Naive thymus-derived CD8-positive, alpha-beta T cell (primary cell): ENCODE results near the gene SLC25A22. TPM values are rescaled to one million over a fixed set of nuclear protein-coding genes. Genes with fewer than 3 reads are reported as not detected.
A peak's percentile ranks its signal among the peaks of the same experiment; 100 is the strongest.

Experiments
- ATAC-seq, 2 donors: fragments of 150-1000 bp; cut with Tn5 transposase in 1 of 2; sonication (Bioruptor Pico), chemical (Tn5 transposase) in 1 of 2; 1 replicate in 1 of 2; 2 replicates in 1 of 2; pipeline ENCODE4 v1.10.0; 2021; ENCODE audit warnings: mild to moderate bottlenecking in 2 of 2, moderate library complexity in 2 of 2
- POLR2A ChIA-PET: fragments of 350-600 bp; sonication (Branson Sonifier 250); formaldehyde crosslinking; loops from one replicate; lab custom pipeline; 2021; ENCODE audit warnings: antibody characterized with exemption; lab: Charles Lee
- DNase-seq, 10 donors: peaks; one replicate each; pipeline versions ENCODE4 v3.0.0 to v3.0.0-alpha.2; 2020 to 2022
- H3K27ac Mint-ChIP-seq, 10 donors: one replicate each; pipeline ENCODE4 v1.8.0; 2020 to 2022; ENCODE audit warnings: mild to moderate bottlenecking in 10 of 10, mixed read lengths in 10 of 10, moderate library complexity in 4 of 10, inconsistent platforms in 1 of 10
- H3K27me3 Mint-ChIP-seq, 5 donors: one replicate each; pipeline ENCODE4 v1.8.0; 2021 to 2022; ENCODE audit warnings: mixed read lengths in 5 of 5
- H3K36me3 Mint-ChIP-seq, 3 donors: one replicate each; pipeline ENCODE4 v1.8.0; 2020 to 2022; ENCODE audit warnings: mixed read lengths in 3 of 3, mild to moderate bottlenecking in 2 of 3, inconsistent platforms in 1 of 3
- H3K4me1 Mint-ChIP-seq, 4 donors: one replicate each; pipeline ENCODE4 v1.8.0; 2021 to 2022; ENCODE audit warnings: mixed read lengths in 4 of 4
- H3K4me3 Mint-ChIP-seq, 10 donors: one replicate each; pipeline ENCODE4 v1.8.0; 2020 to 2022; ENCODE audit warnings: mild to moderate bottlenecking in 10 of 10, mixed read lengths in 10 of 10, moderate library complexity in 6 of 10, inconsistent platforms in 1 of 10
- H3K9me3 Mint-ChIP-seq, 9 donors: one replicate each; pipeline ENCODE4 v1.8.0; 2020 to 2022; ENCODE audit warnings: mixed read lengths in 9 of 9, mild to moderate bottlenecking in 3 of 9, inconsistent platforms in 1 of 9, moderate library complexity in 1 of 9
- polyA plus RNA-seq, 3 donors: library from polyadenylated mRNA; unstranded; fragments of 300-500 nt; fragmentation: Illumina TruSeq; gene quantifications; one replicate each; pipeline ENCODE4 v1.2.3, GENCODE V29; 2021
- total RNA-seq, 8 experiments: library from RNA in 2 of 8; stranded (reverse) in 2 of 8; gene quantifications; one replicate each; pipeline ENCODE4 v1.2.3 and lab custom pipeline; 2021 to 2026

Gene SLC25A22
- total and polyA plus RNA-seq, 5 experiments from 2014 or later = 6.4 to 19.2 (median 16.4) TPM

GRCh38 chr11:799641-800316 lies 1.7 kb upstream of the SLC25A22 start:
- ATAC-seq = no peak

GRCh38 chr11:797296-798092 lies 587 bp downstream of the SLC25A22 start:
- peak overlapping the region; percentile 84 to 97 (median 90) for H3K4me3 Mint-ChIP-seq
- H3K27me3 Mint-ChIP-seq = no peaks in the 10 kb centered on the region
- no peaks in the 10 kb centered on the region for H3K9me3 Mint-ChIP-seq
- H3K27ac Mint-ChIP-seq = peak overlapping the region; percentile 82 to 98 (median 94)
- POLR2A ChIA-PET = interaction anchor here (0.5 to 3.2 kb wide), 12 partner anchors 9 to 261 kb away, joined by 3 to 29 read pairs (median 8); partner anchors contain the start of genes DEAF1, GATD1, HRAS and LRRC56
- ATAC-seq = peak; percentile 63 to 69
- DNase-seq = peak; percentile 62 to 92 (median 82)
- H3K36me3 Mint-ChIP-seq = peaks cover 0 to 9% (median 0%) of the 10 kb centered on the region in 3 donors
- peaks cover 4 to 29% (median 19%) of the 10 kb centered on the region in 4 donors for H3K4me1 Mint-ChIP-seq

More at GRCh38 chr11:799641-800316, 1.7 kb upstream of the SLC25A22 start:
- no peak for DNase-seq
- Mint-ChIP-seq H3K4me3 (peak overlapping the region in 1 of 10 donors; percentile 48), H3K9me3 (no peaks in the 10 kb centered on the region), H3K27me3 (no peaks in the 10 kb centered on the region), H3K27ac (no peak overlapping the region), H3K36me3 (peaks cover 0 to 2% (median 0%) of the 10 kb centered on the region in 3 donors), H3K4me1 (peaks cover 4 to 34% (median 21%) of the 10 kb centered on the region in 4 donors)
- POLR2A ChIA-PET = interaction anchor here (1.2 to 1.8 kb wide), 5 partner anchors 10 to 23 kb away, joined by 3 to 9 read pairs (median 4); partner anchors contain the start of genes PNPLA2 and RPLP2

GRCh38 chr11:796565-797295 lies 1.4 kb downstream of the SLC25A22 start:
- Mint-ChIP-seq H3K4me3 (peak overlapping the region; percentile 84 to 97 (median 90)), H3K27ac (peak overlapping the region; percentile 82 to 98 (median 94)), H3K27me3 (no peaks in the 10 kb centered on the region), H3K9me3 (no peaks in the 10 kb centered on the region), H3K4me1 (peaks cover 4 to 26% (median 19%) of the 10 kb centered on the region in 4 donors), H3K36me3 (peaks cover 0 to 12% (median 0%) of the 10 kb centered on the region in 3 donors)
- POLR2A ChIA-PET = interaction anchor here (1.0 to 3.2 kb wide), 12 partner anchors 8 to 260 kb away, joined by 3 to 29 read pairs (median 8); partner anchors contain the start of genes DEAF1, GATD1, HRAS and LRRC56
- ATAC-seq = peak in 1 of 2 donors; percentile 1
- DNase-seq = no peak

GRCh38 chr11:795634-796564 lies 2.2 kb downstream of the SLC25A22 start:
- Mint-ChIP-seq H3K4me1 (peaks cover 4 to 24% (median 19%) of the 10 kb centered on the region in 4 donors), H3K9me3 (no peaks in the 10 kb centered on the region), H3K27me3 (peaks cover 0 to 1% (median 0%) of the 10 kb centered on the region in 5 donors), H3K27ac (peak overlapping the region; percentile 72 to 98 (median 94)), H3K36me3 (peaks cover 0 to 16% (median 4%) of the 10 kb centered on the region in 3 donors), H3K4me3 (peak overlapping the region; percentile 84 to 97 (median 90))
- DNase-seq (peak; percentile 55 to 87 (median 70)), ATAC-seq (peak; percentile 38 to 42)
- POLR2A ChIA-PET = interaction anchor here (0.6 to 3.2 kb wide), 12 partner anchors 9 to 1507 kb away, joined by 3 to 29 read pairs (median 8); partner anchors contain the start of genes DEAF1, GATD1, PIDD1 and PNPLA2

- Mint-ChIP-seq H3K9me3 (no peaks in the 10 kb centered on the region), H3K27me3 (peaks cover 0 to 1% (median 0%) of the 10 kb centered on the region in 5 donors), H3K4me3 (peak overlapping the region; percentile 42 to 97 (median 62)), H3K4me1 (peaks cover 4 to 21% (median 19%) of the 10 kb centered on the region in 4 donors), H3K27ac (peak overlapping the region in 1 of 10 donors; percentile 29), H3K36me3 (peaks cover 0 to 16% (median 4%) of the 10 kb centered on the region in 3 donors)
- no peak for DNase-seq
- ATAC-seq = no peak
- POLR2A ChIA-PET = interaction anchor here (0.6 to 3.2 kb wide), 12 partner anchors 9 to 1507 kb away, joined by 3 to 29 read pairs (median 7); partner anchors contain the start of genes DEAF1, GATD1, PIDD1 and PNPLA2
Measured at GRCh38 chr11:794766-795633, 3.1 kb downstream of the SLC25A22 start.

GRCh38 chr11:794013-794765 lies 3.9 kb downstream of the SLC25A22 start:
- no peak overlapping the region for H3K27ac Mint-ChIP-seq
- H3K9me3 Mint-ChIP-seq = no peaks in the 10 kb centered on the region
- ATAC-seq (no peak), DNase-seq (no peak)
- H3K4me3 Mint-ChIP-seq = peak overlapping the region; percentile 14 to 94 (median 40)
- peaks cover 0 to 1% (median 0%) of the 10 kb centered on the region in 5 donors for H3K27me3 Mint-ChIP-seq
- POLR2A ChIA-PET = interaction anchor here (0.8 to 1.4 kb wide), 3 partner anchors 9 to 35 kb away, joined by 3 to 5 read pairs (median 3); partner anchors contain the start of gene GATD1
- H3K4me1 Mint-ChIP-seq = peaks cover 4 to 21% (median 19%) of the 10 kb centered on the region in 4 donors
- peaks cover 0 to 16% (median 4%) of the 10 kb centered on the region in 3 donors for H3K36me3 Mint-ChIP-seq

GRCh38 chr11:793556-793955 lies 4.5 kb downstream of the SLC25A22 start:
- Mint-ChIP-seq H3K4me3 (peak overlapping the region in 6 of 10 donors; percentile 6 to 76 (median 26)), H3K27me3 (peaks cover 0 to 5% (median 0%) of the 10 kb centered on the region in 5 donors), H3K4me1 (peaks cover 4 to 24% (median 22%) of the 10 kb centered on the region in 4 donors), H3K27ac (no peak overlapping the region), H3K36me3 (peaks cover 0 to 16% (median 4%) of the 10 kb centered on the region in 3 donors), H3K9me3 (no peaks in the 10 kb centered on the region)
- DNase-seq (no peak), ATAC-seq (no peak)
- POLR2A ChIA-PET = interaction anchor here (1.0 to 1.2 kb wide), 2 partner anchors 10 to 16 kb away, joined by 3 to 5 read pairs; partner anchors contain the start of gene GATD1

- POLR2A ChIA-PET = interaction anchor here (0.6 to 1.2 kb wide), 4 partner anchors 10 to 1542 kb away, joined by 3 to 5 read pairs (median 4); partner anchors contain the start of gene GATD1
- Mint-ChIP-seq H3K36me3 (peaks cover 0 to 16% (median 4%) of the 10 kb centered on the region in 3 donors), H3K4me3 (peak overlapping the region in 1 of 10 donors; percentile 38), H3K27me3 (peaks cover 0 to 5% (median 0%) of the 10 kb centered on the region in 5 donors), H3K27ac (no peak overlapping the region), H3K9me3 (no peaks in the 10 kb centered on the region), H3K4me1 (peaks cover 4 to 27% (median 26%) of the 10 kb centered on the region in 4 donors)
- ATAC-seq = no peak
- DNase-seq = no peak
Measured at GRCh38 chr11:792873-793272, 5.2 kb downstream of the SLC25A22 start.

- POLR2A ChIA-PET = interaction anchor here (0.6 to 1.2 kb wide), 3 partner anchors 9 to 1542 kb away, joined by 3 to 4 read pairs (median 3); no protein-coding TSS in a partner anchor
- Mint-ChIP-seq H3K27me3 (peaks cover 0 to 5% (median 0%) of the 10 kb centered on the region in 5 donors), H3K27ac (no peak overlapping the region)
Measured at GRCh38 chr11:792535-792821, 5.6 kb downstream of the SLC25A22 start.

More at GRCh38 chr11:792535-792821, 5.6 kb downstream of the SLC25A22 start:
- peaks cover 0 to 16% (median 4%) of the 10 kb centered on the region in 3 donors for H3K36me3 Mint-ChIP-seq
- H3K9me3 Mint-ChIP-seq = no peaks in the 10 kb centered on the region
- no peak overlapping the region for H3K4me3 Mint-ChIP-seq
- ATAC-seq (no peak), DNase-seq (no peak)
- peaks cover 6 to 29% (median 29%) of the 10 kb centered on the region in 4 donors for H3K4me1 Mint-ChIP-seq
